ENCODE measurements around the gene LYPLAL1.

The LYPLAL1 gene

DNA sequence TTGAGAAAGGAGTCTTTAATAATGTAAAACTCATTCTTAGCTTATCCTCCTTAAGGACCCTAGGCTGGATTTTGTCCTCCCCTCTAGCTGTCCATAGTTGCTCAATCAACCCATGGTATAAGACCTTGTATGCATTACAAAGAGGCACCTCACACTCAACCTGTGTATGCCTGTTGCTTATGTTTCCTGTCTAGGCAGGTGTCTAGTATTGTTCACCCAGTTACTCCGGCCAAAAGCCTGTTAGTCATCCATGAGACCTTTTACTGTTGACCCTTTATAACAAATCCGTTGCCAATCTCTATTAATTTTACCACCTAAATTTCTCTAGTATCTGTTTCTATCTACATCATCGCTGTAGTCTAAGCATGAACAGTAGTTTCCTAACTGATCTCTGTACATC lies 3.7 kb downstream of the LYPLAL1 start:
- TF ChIP-seq EZH2phosphoT487 (conservative IDR thresholded peaks at IDR 0.05; ENCODE audit: low read length): no peak
- TF ChIP-seq, protein P1, sequence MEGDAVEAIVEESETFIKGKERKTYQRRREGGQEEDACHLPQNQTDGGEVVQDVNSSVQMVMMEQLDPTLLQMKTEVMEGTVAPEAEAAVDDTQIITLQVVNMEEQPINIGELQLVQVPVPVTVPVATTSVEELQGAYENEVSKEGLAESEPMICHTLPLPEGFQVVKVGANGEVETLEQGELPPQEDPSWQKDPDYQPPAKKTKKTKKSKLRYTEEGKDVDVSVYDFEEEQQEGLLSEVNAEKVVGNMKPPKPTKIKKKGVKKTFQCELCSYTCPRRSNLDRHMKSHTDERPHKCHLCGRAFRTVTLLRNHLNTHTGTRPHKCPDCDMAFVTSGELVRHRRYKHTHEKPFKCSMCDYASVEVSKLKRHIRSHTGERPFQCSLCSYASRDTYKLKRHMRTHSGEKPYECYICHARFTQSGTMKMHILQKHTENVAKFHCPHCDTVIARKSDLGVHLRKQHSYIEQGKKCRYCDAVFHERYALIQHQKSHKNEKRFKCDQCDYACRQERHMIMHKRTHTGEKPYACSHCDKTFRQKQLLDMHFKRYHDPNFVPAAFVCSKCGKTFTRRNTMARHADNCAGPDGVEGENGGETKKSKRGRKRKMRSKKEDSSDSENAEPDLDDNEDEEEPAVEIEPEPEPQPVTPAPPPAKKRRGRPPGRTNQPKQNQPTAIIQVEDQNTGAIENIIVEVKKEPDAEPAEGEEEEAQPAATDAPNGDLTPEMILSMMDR (IDR thresholded peaks at IDR 0.05; ENCODE audit: insufficient read depth, low read length, poor library complexity, severe bottlenecking): no peak
- no peaks in the 10 kb centered on the region for H3K9me3 ChIP-seq (ENCODE audit: insufficient read depth, low read length)
- H3K27me3 ChIP-seq (ENCODE audit: low read length): no peaks in the 10 kb centered on the region
- no peak overlapping the region for H3K4me2 ChIP-seq (ENCODE audit: low read depth, low read length, poor library complexity, severe bottlenecking)
- no peaks in the 10 kb centered on the region for H4K20me1 ChIP-seq (ENCODE audit: low read depth, low read length)
- H3K9ac ChIP-seq (ENCODE audit: low read length): no peak overlapping the region
- no peak overlapping the region for H3K4me3 ChIP-seq (ENCODE audit: insufficient read depth, low read length, poor library complexity, severe bottlenecking)
- no peaks in the 10 kb centered on the region for H3K79me2 ChIP-seq (ENCODE audit: insufficient read depth, low read length)
- no peak overlapping the region for H2AFZ ChIP-seq (ENCODE audit: low read depth, low read length, severe bottlenecking)
- no peak overlapping the region for H3K27ac ChIP-seq (ENCODE audit: low read depth, low read length)
- H3K9me2 ChIP-seq (replicated peaks; ENCODE audit: insufficient read depth, low read length): no peaks in the 10 kb centered on the region
- no peaks in the 10 kb centered on the region; the same call in 1 of the 2 replicates for H3F3A ChIP-seq (ENCODE audit: insufficient read depth)
- H3K36me3 ChIP-seq (ENCODE audit: low read length): no peaks in the 10 kb centered on the region

DNA sequence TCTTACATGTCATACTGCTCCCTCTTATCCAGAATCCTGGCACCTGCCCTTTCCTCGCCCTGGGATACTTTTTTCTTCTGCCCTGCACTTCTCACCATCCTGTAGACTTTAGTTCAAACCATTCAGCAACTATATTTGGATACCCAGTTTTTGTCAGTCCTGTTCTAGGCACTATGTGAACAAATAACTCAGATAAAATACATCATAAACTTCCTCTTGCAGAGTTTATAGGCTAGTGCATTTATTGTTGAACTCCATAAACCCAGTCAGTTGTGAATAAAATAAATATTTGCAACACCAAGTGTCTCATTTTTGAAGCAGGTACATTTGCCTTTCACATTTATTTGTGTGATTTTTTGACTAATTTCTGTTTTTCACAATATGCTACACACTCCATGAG lies 4.3 kb downstream of the LYPLAL1 start:
- H2AFZ ChIP-seq (ENCODE audit: low read depth, low read length, severe bottlenecking): no peak overlapping the region
- H3K9me2 ChIP-seq (replicated peaks; ENCODE audit: insufficient read depth, low read length): no peaks in the 10 kb centered on the region
- TF ChIP-seq, protein P1 (IDR thresholded peaks at IDR 0.05; ENCODE audit: insufficient read depth, low read length, poor library complexity, severe bottlenecking): no peak
- no peak for TF ChIP-seq EZH2phosphoT487 (conservative IDR thresholded peaks at IDR 0.05; ENCODE audit: low read length)
- no peak overlapping the region for H3K4me3 ChIP-seq (ENCODE audit: insufficient read depth, low read length, poor library complexity, severe bottlenecking)
- H3K27me3 ChIP-seq (ENCODE audit: low read length): no peaks in the 10 kb centered on the region
- no peaks in the 10 kb centered on the region; the same call in 1 of the 2 replicates for H3F3A ChIP-seq (ENCODE audit: insufficient read depth)
- H3K27ac ChIP-seq (ENCODE audit: low read depth, low read length): no peak overlapping the region
- H3K36me3 ChIP-seq (ENCODE audit: low read length): 0 out of 2 replicates have a peak, but pooled peaks cover 4% of the 10 kb centered on the region
- no peak overlapping the region for H3K4me2 ChIP-seq (ENCODE audit: low read depth, low read length, poor library complexity, severe bottlenecking)
- no peak overlapping the region for H3K9ac ChIP-seq (ENCODE audit: low read length)
- no peaks in the 10 kb centered on the region for H3K79me2 ChIP-seq (ENCODE audit: insufficient read depth, low read length)
- H4K20me1 ChIP-seq (ENCODE audit: low read depth, low read length): no peaks in the 10 kb centered on the region
- H3K9me3 ChIP-seq (ENCODE audit: insufficient read depth, low read length): no peaks in the 10 kb centered on the region

DNA sequence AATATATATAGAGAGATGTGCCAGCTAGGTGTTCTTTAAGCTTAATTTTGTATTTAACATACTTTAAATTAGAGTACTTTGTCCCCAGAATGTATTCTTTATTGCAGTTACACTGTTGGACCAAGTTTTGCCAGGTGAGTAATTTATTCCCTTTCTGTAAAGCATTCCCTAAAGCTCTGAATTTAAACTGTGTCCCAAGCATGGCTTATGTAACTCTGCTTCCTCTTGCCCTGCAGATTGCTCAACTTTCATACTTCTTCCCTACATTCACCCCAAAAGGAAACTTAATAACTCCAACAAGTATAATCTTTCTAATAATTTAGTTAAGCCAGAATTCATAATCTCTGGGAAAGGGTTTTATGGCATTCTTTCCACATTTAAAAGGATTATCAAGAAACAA lies 5.6 kb downstream of the LYPLAL1 start:
- Histone ChIP-seq H3K79me2 (ENCODE audit: insufficient read depth, low read length) (no peaks in the 10 kb centered on the region), H4K20me1 (ENCODE audit: low read depth, low read length) (no peaks in the 10 kb centered on the region), H3K27me3 (ENCODE audit: low read length) (no peaks in the 10 kb centered on the region), H3K4me3 (ENCODE audit: insufficient read depth, low read length, poor library complexity, severe bottlenecking) (no peak overlapping the region), H3K27ac (ENCODE audit: low read depth, low read length) (no peak overlapping the region), H3F3A (ENCODE audit: insufficient read depth) (no peaks in the 10 kb centered on the region; the same call in 1 of the 2 replicates), H2AFZ (ENCODE audit: low read depth, low read length, severe bottlenecking) (no peak overlapping the region), H3K36me3 (ENCODE audit: low read length) (peaks cover 12% of the 10 kb centered on the region; the same call in 1 of the 2 replicates), H3K4me2 (ENCODE audit: low read depth, low read length, poor library complexity, severe bottlenecking) (no peak overlapping the region), H3K9ac (ENCODE audit: low read length) (no peak overlapping the region), H3K9me3 (ENCODE audit: insufficient read depth, low read length) (no peaks in the 10 kb centered on the region), H3K9me2 (replicated peaks; ENCODE audit: insufficient read depth, low read length) (no peaks in the 10 kb centered on the region)
- TF ChIP-seq EZH2phosphoT487 (conservative IDR thresholded peaks at IDR 0.05; ENCODE audit: low read length): no peak
- TF ChIP-seq, protein P1 (IDR thresholded peaks at IDR 0.05; ENCODE audit: insufficient read depth, low read length, poor library complexity, severe bottlenecking): no peak

All from SU-DHL-6 (cell line).